ENCODE measurements around the gene OOSP3.
"Not testable (repeated sequence)": the region's sequence is repeated elsewhere in the genome, so short reads cannot be mapped to it uniquely, and the experiment has no call there.

OOSP3 gene, protein sequence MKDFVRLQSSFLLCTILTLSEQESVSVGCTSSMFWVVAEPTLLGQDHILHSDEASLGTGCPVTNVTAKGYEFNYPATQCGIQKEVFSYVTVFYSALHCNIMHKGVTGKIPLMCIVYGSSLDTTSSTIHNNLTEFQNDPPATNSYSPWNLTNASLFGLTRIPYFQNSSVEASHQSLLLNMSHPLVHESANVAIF

DNA sequence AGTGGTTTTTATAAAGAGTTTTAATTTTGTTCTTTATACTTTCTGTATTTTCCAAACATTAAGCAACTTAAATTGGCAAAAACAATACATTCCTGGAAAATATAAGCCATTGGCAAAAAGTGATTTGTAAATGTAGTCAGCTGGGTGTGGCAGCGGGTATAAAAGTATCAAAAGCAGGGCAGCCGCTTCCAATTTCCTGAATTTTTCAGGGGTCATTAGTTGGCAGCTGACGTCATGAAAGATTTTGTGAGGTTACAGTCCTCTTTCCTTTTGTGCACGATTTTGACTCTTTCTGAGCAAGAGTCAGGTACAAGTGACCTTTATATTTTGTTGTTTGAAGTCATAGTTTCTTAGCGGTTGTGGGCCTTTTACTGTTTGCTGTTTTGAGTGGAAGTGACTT, at the start of gene OOSP3:
TSS of gene OOSP3 (plus strand) at position 208 of the 400 bp plus-strand sequence. CDS start at position 235, 27 bp downstream.
- DNase-seq, result no peak

DNA sequence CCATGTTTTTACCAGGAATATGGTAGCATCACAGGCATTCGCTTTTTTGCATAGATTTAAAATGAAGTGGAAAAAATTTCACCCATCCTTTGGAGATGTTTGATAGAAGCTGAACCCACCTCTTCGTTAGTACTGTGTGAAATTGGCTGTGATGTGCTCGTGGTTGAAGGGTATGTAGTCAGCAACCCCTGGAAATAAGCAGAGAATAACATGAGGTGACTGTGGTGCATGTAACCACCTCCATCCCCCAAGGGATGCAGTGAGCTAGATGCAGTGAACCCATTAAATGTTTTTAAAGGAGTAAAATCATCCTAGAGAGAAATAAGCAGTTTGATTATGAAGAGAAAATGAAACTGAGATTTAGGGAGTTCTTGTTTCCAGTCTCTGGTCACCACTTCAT, 49.2 kb upstream of the OOSP3 start:
- no peak for DNase-seq

DNA sequence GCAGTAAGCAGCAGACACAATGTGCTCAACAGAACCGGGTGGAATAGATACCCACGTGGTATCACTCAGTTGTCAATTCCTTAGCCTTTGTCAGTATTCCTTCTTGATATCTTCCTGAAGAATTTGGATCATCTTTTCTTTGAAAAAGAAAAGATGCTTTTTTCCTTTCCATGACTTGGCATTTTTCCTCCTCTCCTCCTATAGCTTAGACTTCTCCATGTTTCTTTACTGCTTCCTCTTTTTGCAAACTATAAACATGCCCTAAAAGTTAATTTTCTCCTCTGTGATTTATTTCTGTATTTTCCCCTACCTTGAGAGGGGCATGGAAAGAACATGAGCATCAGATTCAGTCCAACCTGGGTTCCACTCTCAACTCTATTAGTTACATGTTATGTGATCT, 45.0 kb upstream of the OOSP3 start:
- no peak for DNase-seq

DNA sequence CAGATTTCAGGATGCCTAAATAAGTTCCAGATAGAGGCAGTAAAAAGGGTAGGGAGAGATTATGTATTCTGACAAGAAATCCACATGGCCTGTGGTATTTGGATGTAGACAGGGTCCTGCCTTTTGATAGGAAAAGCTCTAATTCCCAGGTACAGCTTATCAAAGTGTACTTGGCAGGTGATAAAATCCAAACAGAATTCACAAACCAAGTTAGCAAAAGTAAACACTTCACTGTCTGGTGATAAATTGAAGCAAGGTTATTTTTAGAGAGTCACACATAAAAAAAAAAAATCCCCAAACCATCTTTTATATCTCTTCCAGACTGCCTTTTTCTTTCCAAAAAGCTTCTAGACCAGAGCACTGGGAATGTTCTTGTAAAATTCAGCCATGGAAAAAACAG, 39.0 kb upstream of the OOSP3 start:
- DNase-seq, result no peak

DNA sequence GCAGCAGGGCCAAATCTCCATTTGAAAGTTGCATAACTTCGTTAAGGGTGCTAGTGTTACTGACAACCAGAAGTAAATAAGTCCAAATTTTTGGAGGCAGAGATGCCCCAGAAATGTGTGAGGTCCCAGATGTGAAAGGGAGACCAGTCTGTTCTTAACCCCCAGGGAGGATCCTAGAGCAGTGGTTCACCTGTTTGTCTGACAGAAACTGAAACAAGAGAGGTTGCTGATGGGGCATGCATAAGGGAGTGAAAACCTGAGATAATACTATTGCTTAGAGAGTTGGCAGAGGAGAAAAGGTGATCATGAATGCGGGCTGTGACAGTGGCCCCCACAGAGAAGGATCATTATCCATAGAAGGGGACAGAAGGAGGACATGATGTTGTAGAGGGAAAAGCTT, 37.1 kb upstream of the OOSP3 start:
- DNase-seq, result no peak

DNA sequence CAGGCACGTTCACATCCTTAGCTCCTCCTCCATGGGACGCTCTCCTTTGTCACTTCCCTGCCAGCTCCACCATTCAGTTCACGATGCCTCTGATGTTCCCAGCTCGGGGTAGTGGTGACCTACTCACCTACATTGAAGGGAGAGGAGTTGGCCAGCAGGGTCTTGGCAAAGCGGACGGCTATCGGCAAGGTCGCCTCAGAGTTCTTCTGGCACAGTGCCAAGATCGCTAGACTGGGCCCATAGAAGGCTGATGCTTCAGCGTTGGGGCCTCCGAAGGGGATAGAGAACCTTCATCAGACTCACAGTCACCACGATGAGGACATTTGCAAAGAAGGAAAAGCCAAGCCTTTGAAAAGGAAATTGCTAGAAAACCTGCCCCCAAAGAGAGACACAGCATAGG, 36.3 kb upstream of the OOSP3 start:
- no peak for DNase-seq

DNA sequence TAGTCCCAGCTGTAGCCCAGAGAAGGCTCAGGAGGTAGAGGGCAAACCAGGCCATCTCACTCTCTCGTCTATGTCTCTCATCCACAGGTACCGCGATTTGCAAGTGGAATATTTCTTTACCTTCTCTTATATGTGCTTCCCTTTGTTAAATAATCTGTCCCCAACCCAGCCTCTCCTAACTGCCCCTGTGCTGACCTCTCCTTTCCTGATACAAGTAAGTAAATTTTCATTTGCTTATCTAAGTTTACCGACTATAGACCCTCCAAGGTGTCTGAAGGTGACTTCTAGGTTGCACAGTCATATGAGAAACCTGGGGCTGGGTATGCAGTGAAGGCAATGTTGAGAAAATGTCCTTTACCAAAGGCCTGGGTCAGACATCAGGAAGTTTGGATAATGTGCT, 33.2 kb upstream of the OOSP3 start, which contains the start of gene CBLIF:
TSS of gene CBLIF (minus strand) at position 101 of the 400 bp plus-strand sequence. CDS start at position 55, 46 bp downstream.
- no peak for DNase-seq

DNA sequence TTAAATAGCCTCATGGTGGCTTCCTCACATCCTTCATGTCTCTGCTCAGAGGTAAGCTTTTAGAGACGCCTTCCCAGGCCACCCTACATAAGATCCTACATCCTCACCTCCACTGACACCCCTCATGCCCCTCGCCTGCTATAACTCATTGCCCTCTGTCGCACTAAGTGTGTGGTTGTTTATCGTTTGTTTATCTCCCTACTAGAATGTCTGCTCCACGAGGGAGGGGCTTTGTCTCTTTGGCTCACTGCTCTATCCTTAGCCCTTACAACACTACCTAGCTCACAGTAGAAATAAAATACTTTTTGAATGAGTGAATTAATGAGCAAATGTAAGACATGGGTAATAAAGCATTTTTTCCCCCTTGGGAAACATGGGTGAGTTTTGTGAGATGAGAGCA, 32.0 kb upstream of the OOSP3 start:
- DNase-seq, result no peak

DNA sequence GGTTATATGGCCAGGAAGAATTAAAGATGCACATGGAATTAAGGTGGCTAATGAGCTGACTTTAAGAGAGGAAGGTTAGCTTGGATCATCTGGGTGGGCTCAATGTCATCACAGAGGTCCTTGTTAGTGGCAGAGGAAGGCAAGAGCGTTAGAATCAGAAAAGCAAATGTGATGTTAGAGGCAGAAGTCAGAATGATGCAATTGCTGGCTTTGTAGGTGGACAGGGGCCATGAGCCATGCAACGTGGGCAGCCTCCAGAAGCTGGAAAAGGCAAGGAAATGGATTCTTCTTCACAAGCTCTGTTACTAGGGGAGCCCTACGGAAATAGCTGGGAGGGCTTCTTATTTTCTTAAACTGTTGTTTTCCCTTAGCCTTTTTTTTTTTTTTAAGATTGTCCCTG, 31.0 kb upstream of the OOSP3 start:
- DNase-seq, result no peak

DNA sequence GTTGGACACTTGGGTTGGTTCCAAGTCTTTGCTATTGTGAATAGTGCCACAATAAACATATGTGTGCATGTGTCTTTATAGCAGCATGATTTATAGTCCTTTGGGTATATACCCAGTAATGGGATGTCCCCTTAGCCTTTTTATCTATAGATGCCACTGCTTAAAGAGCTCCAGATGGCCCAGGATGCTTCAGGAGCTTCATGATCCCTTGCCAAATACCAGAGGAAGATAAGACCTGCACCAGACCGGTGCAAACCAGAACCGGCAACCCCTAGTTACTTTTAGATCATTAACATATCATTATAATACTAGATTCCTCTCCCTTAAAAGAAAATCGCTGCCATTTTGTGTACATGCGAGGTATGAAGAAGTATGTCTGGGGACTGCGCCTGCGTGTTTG, 30.1 kb upstream of the OOSP3 start:
- DNase-seq, result not testable (repeated sequence)

DNA sequence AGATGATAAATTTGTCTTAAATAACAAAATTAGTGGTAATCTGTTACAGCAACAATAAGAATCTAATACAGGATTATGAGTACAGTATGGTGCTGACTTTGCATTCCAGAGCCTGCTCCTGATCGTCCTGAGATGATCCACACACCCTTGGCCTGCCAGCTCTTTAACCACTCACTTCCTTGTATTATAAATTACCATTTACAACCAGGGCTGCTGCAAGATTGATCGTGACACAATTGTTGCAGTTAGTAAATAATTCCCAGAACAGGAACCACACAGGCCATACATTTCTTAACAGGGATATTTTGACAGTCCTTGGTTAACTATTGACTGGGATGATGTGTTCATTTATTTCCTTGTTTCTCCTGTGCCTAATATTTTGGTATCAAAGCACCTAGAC, 29.5 kb upstream of the OOSP3 start:
- DNase-seq, result no peak

DNA sequence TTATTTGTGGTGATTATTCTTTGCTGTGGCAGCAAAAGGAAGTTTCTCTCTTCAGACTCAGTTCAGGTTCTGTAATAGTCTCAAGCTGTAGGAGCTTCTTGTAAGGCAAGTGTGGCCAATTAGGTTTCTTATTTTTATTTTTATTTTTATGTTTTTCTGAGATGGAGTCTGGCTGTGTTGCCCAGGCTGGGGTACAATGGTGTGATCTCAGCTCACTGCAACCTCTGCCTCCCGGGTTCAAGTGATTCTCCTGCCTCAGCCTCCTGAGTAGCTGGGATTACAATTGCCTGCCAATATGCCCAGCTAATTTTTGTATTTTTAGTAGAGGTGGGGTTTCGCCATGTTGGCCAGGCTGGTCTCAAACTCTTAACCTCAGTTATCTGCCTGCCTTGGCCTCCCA, 29.0 kb upstream of the OOSP3 start:
- not testable (repeated sequence) for DNase-seq

DNA sequence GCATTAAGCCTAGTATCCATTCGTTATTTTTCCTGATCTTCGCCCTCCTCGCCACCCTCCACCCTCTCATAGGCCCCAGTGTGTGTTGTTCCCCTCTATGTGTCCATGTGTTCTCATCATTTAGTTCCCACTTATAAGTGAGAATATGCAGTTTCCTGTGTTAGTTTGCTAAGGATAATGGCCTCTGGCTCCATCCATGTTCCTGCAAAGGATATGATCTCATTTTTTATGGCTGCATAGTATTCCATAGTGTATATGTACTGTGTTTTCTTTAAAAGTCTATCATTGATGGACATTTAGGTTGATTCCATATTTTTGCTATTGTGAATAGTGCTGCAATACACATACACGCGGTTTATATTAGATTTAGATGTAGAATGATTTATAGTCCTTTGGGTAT, 27.2 kb upstream of the OOSP3 start:
- not testable (repeated sequence) for DNase-seq

DNA sequence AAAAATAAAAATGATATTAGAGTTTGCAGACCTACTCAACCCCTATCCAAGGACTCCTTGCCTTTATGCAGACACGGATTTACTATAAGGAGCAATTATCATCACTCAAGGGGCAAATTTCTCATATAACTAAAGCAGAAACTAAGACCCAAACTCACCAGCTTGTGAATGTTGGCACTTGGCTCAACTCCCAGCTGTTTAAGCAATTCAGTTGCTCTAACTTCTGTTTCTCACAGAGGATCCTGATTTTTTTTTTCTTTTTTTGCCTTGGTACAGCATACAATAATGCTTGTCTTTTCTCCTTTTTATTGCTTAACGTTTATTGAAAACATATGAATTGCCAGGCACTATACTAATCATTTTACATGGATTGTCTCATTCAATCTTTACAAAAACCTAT, 23.7 kb upstream of the OOSP3 start:
- no peak for DNase-seq

DNA sequence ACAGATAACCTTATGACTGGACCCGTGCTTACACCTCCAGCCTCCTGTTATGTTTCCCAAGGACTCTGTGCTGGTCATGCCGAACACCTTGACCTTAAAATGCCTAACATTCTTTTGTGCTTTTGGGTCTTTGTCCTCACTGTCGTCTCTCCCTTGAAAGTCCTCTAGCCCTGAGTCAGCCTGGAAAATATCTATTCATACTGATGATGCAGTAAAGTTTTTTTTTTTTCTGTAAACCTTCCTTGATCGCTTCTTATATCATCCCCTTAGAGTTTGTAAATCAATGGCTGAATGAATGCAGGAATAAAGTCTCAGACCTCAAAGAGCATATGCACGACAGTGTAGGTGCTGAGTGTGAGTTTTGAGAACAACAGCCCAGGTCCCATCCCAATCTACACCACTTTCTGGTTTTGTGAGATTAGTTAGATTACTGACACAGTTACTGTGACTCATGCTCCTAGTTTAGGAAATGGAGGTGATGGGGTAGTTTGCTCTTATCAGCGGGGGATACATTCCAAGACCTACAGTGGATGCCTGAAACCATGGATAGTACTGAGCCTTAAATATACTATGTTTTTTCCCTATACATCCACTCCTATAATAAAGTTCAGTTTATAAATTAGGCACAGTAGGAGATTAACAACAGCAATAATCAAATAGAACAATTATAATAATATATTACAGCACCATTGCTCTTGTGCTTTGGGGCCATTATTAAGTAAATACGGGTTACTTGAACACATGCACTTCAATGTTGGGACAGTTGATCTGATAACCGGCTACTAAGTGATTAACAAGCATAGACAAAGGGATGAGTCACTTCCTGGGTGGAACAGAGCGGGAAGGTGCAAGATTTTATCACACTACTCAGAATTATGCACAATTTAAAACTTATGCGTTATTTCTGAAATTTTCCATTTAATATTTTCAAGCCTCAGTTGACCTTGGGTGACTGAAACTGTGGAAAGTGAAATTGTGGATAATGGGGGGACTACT, 20.8 kb upstream of the OOSP3 start:
- DNase-seq, result no peak

DNA sequence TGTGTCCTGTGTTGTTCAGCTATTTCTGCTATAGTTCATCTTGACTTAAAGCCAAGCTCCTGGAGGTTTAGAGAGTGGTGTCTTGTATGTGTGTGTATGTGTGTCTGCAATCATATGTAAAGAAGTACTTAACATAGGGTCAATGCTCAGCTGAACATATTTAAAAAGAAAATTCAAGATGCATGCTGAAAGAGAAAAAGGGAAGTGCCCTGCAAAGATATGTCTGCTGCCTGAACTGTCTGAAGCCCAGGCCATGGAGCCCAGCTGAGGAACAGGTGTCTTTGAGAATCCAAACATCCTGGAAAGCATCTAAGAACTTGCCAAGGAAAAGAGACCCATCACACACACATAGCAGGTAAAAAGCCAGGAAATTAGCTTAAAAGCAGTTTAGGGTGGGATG, 18.9 kb upstream of the OOSP3 start:
- no peak for DNase-seq

DNA sequence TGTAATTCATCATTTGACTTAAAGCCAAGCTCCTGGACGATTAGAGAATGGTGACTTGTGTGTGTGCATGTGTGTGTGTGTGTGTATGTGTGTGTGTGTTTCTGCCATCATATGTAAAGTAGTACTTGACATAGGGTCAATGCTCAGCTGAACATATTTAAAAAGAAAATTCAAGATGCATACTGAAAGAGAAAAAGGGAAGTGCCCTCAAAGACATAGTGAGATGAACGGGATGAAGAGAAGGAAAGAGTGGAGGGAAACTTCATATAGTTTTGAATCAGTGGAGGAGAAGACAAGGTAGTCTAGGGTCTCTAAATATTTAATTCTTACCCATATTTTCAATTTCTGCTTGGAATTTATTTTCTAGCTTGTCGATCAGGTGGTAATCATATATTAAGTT, 16.3 kb upstream of the OOSP3 start:
- DNase-seq, result no peak

DNA sequence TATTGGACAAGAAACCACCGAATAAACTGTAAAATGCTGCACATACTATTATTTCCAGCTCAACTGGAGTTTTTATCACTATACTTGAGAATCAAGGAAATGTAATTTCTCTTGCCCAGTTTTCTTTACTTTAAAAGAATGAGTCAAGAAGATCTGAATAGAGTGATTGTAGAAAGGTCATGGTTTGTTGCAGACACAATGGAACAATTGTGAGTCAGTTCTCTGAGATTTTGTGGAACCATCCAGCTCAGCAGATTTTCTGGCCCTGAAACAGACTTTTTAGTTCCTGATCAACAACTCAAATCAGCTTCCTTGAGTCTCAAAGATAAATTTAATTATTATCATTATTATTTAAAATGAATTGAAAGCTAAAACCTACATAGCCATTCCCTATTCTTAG, 13.6 kb upstream of the OOSP3 start:
- DNase-seq, result no peak

DNA sequence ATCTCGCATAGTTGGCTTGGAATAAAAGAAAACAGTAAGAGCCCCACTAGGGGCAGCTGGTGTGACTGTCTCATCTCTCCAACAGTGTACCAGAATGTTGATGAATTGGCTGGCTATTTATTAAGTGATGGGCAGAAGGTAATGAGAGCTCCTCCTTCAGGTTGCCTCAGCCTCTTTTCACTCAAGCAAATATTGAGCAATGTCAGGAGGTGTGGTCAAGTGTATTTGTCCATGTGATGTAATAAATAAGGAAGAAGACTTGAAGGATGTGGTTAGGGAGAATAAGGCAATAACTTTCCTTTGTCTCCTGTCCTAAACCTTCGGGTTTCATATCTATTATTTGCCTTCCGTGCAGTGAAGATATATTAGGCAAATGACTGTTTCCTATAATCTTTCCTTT, 12.2 kb upstream of the OOSP3 start, which contains the start of gene TCN1:
TSS of gene TCN1 (minus strand) at position 91 of the 400 bp plus-strand sequence. CDS start at position 74, 17 bp downstream.
- DNase-seq, result no peak

DNA sequence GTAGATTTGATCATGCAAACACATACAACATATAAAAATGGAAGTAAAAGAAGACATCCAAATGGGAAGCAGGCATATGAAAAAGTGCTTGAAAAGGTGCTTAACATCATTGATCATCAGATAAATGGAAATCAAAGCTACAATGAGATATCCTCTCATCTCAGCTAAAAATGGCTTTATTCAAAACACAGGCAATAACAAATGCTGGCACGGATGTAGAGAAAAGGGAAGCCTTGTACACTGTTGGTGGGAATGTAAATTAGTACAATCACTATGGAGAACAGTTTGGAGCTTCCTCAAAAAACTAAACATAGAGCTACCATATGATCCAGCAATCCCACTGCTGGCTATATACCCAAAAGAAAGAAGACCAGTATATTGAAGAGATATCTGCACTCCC, 11.7 kb upstream of the OOSP3 start:
- no peak for DNase-seq

DNA sequence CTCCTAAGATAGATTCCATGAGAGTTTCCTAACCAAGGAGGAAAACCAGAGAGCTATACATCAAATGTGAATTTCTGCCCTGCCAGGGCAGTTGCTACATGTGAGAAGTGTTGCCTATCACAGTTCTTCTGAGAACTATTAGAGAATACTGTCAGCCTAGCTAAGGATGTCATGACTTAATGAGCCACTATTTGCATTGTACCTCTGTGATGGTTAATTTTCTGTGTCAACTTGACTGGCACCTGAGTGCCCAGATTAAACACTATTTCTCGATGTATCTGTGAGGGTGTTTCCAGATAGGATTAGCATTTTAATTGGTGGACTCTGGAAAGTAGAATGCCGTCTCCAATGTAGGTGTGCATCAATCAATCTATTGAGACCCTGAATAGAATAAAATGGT, 10.6 kb upstream of the OOSP3 start:
- DNase-seq, result no peak

DNA sequence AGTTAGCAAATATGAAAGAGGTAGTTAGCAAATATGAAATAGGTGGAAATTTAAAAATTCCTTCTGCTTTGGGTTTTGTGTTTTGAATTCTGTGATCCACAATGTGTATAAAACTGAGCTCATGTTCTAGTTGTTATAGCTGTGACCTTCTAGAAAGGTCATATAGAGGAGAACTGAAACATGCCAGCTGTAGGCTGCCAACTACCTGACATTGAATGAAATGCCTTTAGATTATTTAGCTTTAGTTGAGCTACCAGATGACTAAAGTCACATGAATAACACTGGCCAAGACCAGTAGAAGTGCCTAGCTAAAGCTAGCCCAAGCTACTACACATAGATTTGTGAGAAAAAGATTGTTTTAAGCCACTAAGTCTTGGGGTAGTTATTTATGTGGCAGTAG, 6.5 kb upstream of the OOSP3 start:
- no peak for DNase-seq

DNA sequence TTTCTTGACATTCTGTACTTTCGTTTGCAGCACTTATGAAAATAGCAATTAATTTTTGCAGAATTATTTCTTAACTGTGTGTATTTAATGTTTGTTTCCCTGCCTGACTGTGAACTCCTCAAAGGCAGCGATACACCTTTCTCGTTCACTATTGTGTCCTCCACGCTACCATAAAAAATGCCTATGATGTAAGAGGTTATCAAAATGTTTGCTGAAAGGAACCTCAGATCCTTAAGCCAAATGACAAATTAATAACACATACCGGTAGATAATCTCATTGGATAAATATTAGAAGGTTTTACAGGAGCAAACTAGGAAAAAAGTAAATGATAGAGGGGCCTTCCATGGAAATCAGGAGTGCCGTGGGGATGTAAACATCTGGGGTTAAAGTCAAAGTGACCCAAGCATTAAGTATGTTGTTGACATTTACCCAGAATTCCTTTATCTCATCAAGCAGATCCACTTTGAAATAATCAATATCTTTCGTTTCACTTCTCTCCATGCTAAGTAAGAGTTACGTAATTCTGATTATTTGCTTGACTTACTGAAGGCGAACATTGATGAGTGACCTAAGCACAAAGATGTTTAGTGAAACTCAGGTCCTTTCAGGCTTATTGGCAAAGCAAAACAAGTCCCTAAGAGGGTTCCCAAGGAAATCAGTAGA, 2.6 kb upstream of the OOSP3 start:
- DNase-seq, result no peak

DNA sequence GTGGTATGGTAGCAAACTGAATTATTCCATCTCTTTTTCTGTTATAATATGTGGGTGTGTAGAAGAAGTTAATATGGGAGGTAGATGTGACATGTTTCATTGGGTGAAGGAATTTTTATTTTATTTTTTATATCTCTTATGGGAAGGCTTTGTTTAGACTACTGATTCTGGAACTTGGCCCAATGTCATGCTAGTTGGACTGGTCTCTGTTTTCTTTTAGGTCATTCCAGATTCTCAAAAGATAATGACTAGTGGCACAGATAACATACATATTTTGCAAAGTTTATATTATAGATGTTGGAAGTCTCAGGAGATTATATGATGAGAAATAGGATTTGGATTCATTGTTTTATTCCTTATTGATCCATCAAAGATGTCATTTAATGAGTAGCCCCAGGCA, 1.3 kb upstream of the OOSP3 start:
- no peak for DNase-seq
